Left ventricle myocardium inferior (tissue), 1 donor: ENCODE data around the gene NRP1. TPM values are rescaled to one million over a fixed set of nuclear protein-coding genes. Genes with fewer than 3 reads are reported as not detected.

Source experiments
- DNase-seq: peaks from one replicate; pipeline ENCODE4 v3.0.0-alpha.2; 2020
- H3K27ac ChIP-seq: fragments of 200-600 bp; replicated peaks from 2 replicates; pipeline ENCODE4 v1.8.0; 2021
- H3K27me3 ChIP-seq: fragments of 200-600 bp; 2 replicates; pipeline ENCODE4 v1.8.0; 2021; ENCODE audit warnings: low read depth
- H3K36me3 ChIP-seq: fragments of 200-600 bp; 2 replicates; pipeline ENCODE4 v1.8.0; 2021
- H3K4me1 ChIP-seq: fragments of 200-600 bp; 2 replicates; pipeline ENCODE4 v1.8.0; 2021
- H3K4me3 ChIP-seq: fragments of 200-600 bp; 2 replicates; pipeline ENCODE4 v1.8.0; 2021; ENCODE audit warnings: mild to moderate bottlenecking, moderate library complexity
- H3K9me3 ChIP-seq: fragments of 200-600 bp; replicated peaks from 2 replicates; pipeline ENCODE4 v1.8.0; 2021
- intact Hi-C: fragments of 100-400 bp; cut with micrococcal nuclease; formaldehyde crosslinking; loops from one replicate; pipeline ENCODE4 v1.11.0; 2022
- total RNA-seq: library from RNA; stranded (reverse); fragmentation: NEBNext Ultra II Directional; extraction: Animal tissue kit (Norgen Biotek cat#: 25700); gene quantifications from one replicate; pipeline ENCODE4 v1.2.1, GENCODE V29; 2021
- TF ChIP-seq, protein P1 (sequence below): fragments of 200-600 bp; IDR thresholded peaks from 2 replicates; pipeline ENCODE4 v1.8.0; 2021; ENCODE audit warnings: antibody characterized with exemption, mild to moderate bottlenecking, borderline replicate concordance
- donor health status: DM: no; HTN: yes; CAD: no; lungs with severe emphysema.

The NRP1 gene
- total RNA-seq, 1 donor from 2014 or later, result 168 TPM

DNA sequence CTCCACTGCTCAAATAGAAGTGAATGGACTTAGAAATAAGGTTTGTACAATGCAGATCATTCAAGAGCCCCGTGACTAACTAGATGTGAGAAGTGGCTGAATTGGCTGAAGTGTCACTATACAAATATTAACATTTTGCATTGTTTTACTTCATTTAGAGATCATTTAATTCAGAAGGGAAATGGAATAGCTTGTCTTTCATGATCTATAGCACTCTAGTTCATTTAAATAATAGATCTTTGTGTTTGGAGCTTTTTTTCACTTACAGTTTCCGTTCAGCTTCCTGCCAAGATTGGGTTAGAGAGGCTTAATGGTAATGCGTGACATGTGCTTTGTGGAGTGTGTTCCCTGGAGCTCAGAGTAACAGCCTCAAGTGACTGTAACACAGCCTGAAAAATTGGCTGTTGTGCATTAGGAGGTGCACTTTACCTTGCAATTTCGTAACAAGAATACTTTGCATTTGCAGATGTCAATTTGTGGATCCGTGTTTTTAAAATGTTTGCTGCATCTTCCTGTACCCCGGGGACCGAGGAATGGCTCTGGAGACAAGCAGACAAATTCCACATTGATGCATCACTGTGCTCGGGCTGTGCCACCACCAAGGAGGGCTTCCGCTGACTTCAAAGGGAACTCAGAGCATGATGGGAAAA is 170.3 kb downstream of the NRP1 start:
- Histone ChIP-seq H3K27me3 (no peaks in the 10 kb centered on the region), H3K27ac (no peak overlapping the region), H3K4me1 (no peaks in the 10 kb centered on the region), H3K36me3 (no peaks in the 10 kb centered on the region), H3K4me3 (no peak overlapping the region), H3K9me3 (no peaks in the 10 kb centered on the region)
- intact Hi-C loops, result no loop called here
- TF ChIP-seq, protein P1, sequence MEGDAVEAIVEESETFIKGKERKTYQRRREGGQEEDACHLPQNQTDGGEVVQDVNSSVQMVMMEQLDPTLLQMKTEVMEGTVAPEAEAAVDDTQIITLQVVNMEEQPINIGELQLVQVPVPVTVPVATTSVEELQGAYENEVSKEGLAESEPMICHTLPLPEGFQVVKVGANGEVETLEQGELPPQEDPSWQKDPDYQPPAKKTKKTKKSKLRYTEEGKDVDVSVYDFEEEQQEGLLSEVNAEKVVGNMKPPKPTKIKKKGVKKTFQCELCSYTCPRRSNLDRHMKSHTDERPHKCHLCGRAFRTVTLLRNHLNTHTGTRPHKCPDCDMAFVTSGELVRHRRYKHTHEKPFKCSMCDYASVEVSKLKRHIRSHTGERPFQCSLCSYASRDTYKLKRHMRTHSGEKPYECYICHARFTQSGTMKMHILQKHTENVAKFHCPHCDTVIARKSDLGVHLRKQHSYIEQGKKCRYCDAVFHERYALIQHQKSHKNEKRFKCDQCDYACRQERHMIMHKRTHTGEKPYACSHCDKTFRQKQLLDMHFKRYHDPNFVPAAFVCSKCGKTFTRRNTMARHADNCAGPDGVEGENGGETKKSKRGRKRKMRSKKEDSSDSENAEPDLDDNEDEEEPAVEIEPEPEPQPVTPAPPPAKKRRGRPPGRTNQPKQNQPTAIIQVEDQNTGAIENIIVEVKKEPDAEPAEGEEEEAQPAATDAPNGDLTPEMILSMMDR, result no peak
- DNase-seq, result no peak

DNA sequence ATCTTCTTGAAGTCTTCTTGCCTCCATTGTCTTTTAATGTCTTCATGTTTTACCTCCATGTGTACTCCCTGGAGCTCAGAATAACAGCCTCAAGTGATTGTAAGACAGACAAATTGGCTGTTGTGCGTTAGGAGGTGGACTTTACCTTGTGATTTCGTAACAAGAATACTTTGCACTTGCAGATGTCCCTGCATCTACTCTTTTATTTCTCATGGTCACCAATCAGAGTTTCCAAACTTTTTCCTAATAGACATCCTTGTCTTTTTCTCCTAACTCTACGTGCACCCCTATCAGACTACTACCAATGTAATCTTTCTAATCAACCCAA is 172.3 kb downstream of the NRP1 start:
- H3K27me3 ChIP-seq, result no peaks in the 10 kb centered on the region
- TF ChIP-seq, protein P1, result no peak
- intact Hi-C loops, result no loop called here
- no peak for DNase-seq
- H3K36me3 ChIP-seq, result no peaks in the 10 kb centered on the region
- H3K4me3 ChIP-seq, result no peak overlapping the region
- H3K27ac ChIP-seq, result no peak overlapping the region
- no peaks in the 10 kb centered on the region for H3K4me1 ChIP-seq
- H3K9me3 ChIP-seq, result no peaks in the 10 kb centered on the region

- Histone ChIP-seq H3K9me3 (no peaks in the 10 kb centered on the region), H3K27ac (no peak overlapping the region), H3K27me3 (no peaks in the 10 kb centered on the region), H3K4me3 (no peak overlapping the region), H3K4me1 (no peaks in the 10 kb centered on the region), H3K36me3 (no peaks in the 10 kb centered on the region)
- intact Hi-C loops, result no loop called here
- no peak for DNase-seq
- TF ChIP-seq, protein P1, result no peak
Observed at GRCh38 chr10:33161550-33162247, 172.8 kb downstream of the NRP1 start.

GRCh38 chr10:33160151-33160550 is 174.3 kb downstream of the NRP1 start:
- H3K4me3 ChIP-seq, result no peak overlapping the region
- H3K9me3 ChIP-seq, result no peaks in the 10 kb centered on the region
- no peaks in the 10 kb centered on the region for H3K36me3 ChIP-seq
- H3K27ac ChIP-seq, result no peak overlapping the region
- no peak for DNase-seq
- intact Hi-C loops, result no loop called here
- H3K4me1 ChIP-seq, result peaks cover 7% of the 10 kb centered on the region
- TF ChIP-seq, protein P1, result no peak
- H3K27me3 ChIP-seq, result no peaks in the 10 kb centered on the region

DNA sequence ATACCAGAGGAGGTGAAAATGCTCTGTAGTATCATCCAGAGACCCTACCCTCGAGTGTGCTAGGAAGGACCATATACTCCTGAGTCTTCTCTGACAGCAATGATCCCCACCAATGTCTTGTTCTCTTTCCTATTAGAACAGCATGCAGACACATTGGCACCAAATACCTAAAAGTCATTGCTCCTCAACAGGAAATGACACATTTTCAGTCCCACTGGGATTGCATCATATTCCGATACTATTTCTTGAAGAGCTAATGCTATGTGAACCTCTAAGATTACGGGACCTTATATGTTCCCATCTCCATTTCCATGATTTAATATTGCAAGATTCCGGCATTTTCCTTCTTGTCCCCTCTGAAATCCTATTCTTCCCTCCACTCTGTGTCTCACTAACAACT is 177.4 kb downstream of the NRP1 start:
- peaks cover 23% of the 10 kb centered on the region for H3K4me1 ChIP-seq
- no peaks in the 10 kb centered on the region for H3K27me3 ChIP-seq
- no peak for DNase-seq
- TF ChIP-seq, protein P1, result no peak
- H3K9me3 ChIP-seq, result no peaks in the 10 kb centered on the region
- intact Hi-C loops, result no loop called here
- H3K4me3 ChIP-seq, result no peak overlapping the region
- no peak overlapping the region for H3K27ac ChIP-seq
- no peaks in the 10 kb centered on the region for H3K36me3 ChIP-seq
